Lower leg skin (tissue), 3 donors: ENCODE data around the gene PITPNC1.

ENCODE experiments used
- POLR2A ChIP-seq, 2 donors: fragments of 450-650 bp; IDR thresholded peaks; one replicate each; pipeline ENCODE4 v1.6.1; 2016 to 2017; ENCODE audit warnings: antibody characterized with exemption in 2 of 2, mild to moderate bottlenecking in 1 of 2, moderate library complexity in 1 of 2
- TF ChIP-seq, protein P1 (sequence below), 3 donors: fragments of 450-650 bp; IDR thresholded peaks; one replicate each; pipeline ENCODE4 v1.5.1; 2016; ENCODE audit warnings: antibody characterized with exemption in 3 of 3, mild to moderate bottlenecking in 3 of 3, moderate library complexity in 2 of 3

DNA sequence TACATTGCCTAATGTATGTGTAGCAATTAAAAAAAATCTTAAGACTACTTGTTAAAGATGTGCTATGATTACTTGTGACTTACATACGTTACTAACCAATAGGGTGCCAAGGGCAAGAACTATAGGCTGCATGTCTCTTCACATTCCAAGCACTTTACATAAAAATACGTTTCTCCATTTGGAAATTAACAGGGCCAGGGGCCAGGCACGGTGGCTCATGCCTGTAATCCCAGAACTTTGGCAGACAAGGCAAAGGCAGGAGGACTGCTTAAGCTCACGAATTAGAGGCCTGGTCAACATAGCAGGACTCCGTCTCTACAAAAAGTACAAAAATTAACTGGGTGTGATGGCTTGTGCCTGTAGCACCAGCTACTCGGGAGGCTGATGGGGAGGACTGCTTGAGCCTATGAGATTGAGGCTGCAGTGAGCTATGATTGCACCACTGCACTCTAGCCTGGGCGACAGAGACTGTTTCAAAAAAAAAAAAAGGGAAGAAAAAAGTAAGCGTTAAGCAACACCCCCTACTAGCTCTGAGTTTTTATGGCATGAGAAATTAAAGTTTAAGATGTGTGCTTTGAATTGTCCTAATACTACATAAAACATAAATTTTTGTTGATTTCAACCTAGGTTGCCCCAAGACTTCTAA lies 23.0 kb upstream of the PITPNC1 start:
- TF ChIP-seq, protein P1, sequence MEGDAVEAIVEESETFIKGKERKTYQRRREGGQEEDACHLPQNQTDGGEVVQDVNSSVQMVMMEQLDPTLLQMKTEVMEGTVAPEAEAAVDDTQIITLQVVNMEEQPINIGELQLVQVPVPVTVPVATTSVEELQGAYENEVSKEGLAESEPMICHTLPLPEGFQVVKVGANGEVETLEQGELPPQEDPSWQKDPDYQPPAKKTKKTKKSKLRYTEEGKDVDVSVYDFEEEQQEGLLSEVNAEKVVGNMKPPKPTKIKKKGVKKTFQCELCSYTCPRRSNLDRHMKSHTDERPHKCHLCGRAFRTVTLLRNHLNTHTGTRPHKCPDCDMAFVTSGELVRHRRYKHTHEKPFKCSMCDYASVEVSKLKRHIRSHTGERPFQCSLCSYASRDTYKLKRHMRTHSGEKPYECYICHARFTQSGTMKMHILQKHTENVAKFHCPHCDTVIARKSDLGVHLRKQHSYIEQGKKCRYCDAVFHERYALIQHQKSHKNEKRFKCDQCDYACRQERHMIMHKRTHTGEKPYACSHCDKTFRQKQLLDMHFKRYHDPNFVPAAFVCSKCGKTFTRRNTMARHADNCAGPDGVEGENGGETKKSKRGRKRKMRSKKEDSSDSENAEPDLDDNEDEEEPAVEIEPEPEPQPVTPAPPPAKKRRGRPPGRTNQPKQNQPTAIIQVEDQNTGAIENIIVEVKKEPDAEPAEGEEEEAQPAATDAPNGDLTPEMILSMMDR (IDR thresholded peaks at IDR 0.05) = no peak
- TF ChIP-seq POLR2A (IDR thresholded peaks at IDR 0.05) = no peak
